DMS 273 (cell line): Measurements from ENCODE around the gene TIMM10B.
"Not testable (repeated sequence)": the region's sequence is repeated elsewhere in the genome, so short reads cannot be mapped to it uniquely, and the experiment has no call there.

Experiments
- DNase-seq: peaks from one replicate; lab custom pipeline; 2025; ENCODE audit not compliant: unreplicated experiment; lab: John Stamatoyannopoulos, UW

TIMM10B gene

GRCh38 chr11:6504166-6504565 lies 22.9 kb downstream of the TIMM10B start:
- DNase-seq = no peak

DNA sequence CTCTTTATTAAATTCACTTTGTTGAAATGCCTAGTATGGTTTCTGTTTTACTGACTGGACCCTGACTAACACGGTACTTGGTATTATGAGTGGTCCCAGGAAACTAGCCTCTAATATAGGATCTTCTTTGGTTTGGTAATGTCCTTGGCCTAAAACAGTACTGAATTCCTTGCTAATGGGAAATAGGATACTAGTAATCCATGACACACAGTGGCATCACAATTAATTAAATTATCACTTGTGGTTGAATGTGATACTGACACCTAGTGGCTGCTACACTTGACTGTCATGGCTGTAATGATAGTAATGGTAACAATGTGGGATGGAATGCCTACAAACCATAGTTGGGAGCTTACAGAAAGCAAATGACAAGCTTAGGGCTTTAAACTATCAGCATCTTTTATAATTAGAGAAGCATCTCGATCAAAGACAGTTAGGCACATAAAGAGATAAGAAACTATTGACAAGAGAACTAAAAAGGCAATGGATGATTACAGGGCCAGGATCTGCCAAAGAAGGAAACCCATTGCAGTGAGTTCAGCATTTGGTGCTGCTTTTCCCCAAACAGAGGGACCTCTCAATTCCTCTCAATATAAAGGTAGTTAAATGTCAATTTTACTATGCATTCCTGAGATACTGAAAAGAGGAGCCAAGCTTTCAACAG lies 24.4 kb downstream of the TIMM10B start:
- DNase-seq = peak; percentile 49

- no peak for DNase-seq
Measured at GRCh38 chr11:6516865-6517264, 35.6 kb downstream of the TIMM10B start.

DNA sequence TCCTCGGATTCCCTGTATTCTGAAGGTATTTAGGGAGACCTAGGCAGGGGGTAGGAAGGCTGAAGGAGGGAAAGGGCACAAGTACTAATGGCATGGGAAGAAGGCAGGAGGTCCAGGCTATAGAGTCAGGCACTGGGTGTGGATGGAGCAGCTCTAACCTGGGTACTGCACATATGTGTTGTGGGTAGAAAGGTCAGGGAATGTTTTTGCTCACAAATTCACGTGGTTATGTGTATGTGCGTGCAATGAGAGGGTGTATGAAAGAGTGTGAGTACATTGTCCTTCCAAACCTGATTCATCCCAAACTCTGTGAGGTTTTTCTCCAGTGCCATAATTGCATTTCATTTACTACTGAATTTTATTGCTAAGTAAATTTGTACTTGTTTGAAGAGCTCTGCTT lies 39.0 kb downstream of the TIMM10B start:
- DNase-seq = no peak

GRCh38 chr11:6521946-6522345 lies 40.6 kb downstream of the TIMM10B start:
- DNase-seq = not testable (repeated sequence)

DNA sequence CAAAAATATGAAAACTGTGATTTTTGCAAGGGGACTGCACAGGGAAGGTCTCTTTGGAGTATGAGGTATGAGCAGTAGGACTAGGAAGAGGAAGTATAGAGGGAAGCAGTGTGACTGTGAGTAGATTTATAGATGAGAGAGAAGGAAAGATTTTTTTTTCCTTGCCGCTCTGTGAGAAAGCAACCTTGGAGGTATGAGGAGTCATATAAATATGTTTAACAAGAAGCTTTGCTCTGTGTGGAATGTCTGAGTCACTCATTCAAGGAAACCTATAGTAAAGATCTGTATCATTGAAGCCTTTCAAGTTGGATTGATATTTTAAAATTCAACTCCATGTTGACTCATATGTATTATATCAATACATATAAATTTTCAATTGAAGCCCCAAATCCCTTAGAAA lies 42.0 kb downstream of the TIMM10B start:
- no peak for DNase-seq

GRCh38 chr11:6526411-6527135 lies 45.3 kb downstream of the TIMM10B start:
- peak; percentile 3 for DNase-seq

- no peak for DNase-seq
Measured at GRCh38 chr11:6529266-6529665, 48.0 kb downstream of the TIMM10B start.

DNA sequence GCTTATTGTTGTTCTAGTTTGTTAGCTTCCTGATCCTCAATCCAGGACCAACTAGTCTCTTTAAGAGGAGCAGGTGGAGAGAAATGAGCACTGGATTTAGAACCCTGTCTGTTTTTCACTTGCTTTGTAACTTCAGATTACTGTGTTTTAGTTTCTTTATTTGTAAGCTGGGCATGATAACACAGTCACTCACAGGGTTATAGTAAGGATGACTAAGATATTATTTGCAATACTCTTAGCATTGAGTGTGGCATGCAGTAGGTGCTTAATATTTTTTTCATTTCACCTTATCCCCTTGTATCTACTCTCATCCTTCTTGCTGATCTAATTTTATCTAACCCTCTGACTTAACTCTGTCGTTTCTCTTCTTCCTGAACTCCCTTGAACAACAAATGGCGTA lies 49.5 kb downstream of the TIMM10B start:
- DNase-seq = no peak

GRCh38 chr11:6531267-6531752 lies 50.0 kb downstream of the TIMM10B start:
- peak; percentile 42 for DNase-seq
